Stimulated activated CD8-positive, alpha-beta memory T cell treated with anti-CD3 and anti-CD28 coated beads, Interleukin-15, amount 100 ng/mL, for 4 hours (primary cell): ENCODE data around the gene TCEAL5.
"Not testable (repeated sequence)": the region's sequence is repeated elsewhere in the genome, so short reads cannot be mapped to it uniquely, and the experiment has no call there.

Experiments
- DNase-seq, 2 donors: peaks; one replicate each; pipeline ENCODE4 v3.0.0-alpha.2; 2020; ENCODE audit warnings: low read depth in 2 of 2

The TCEAL5 gene

GRCh38 chrX:103276581-103277002 lies at the start of gene TCEAL5:
Gene TCEAL5, minus strand, starts transcription at chrX:103276750. Its CDS starts 2,187 bp downstream, at chrX:103274563.
- no peak for DNase-seq

DNA sequence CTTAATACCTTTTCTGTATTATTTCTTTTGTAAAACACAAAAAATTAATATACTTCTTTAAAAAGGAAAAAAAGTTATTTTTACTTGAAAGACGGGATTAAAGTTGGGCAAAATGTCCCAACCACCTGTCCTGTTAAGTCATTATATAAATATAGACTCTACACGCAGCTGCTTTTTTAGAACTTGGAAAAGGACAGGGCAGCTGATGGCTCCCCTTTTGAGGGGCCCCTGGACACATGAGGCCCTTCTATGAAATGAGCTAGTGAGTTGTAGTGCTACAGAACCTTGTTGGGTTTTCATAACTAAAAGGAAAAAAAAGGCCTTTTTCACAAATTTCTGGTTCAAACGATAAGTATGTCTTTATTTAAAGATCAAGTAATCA lies 34.8 kb upstream of the TCEAL5 start:
- DNase-seq = no peak

- peak; percentile 64 to 75 for DNase-seq
These were observed 34.2 kb upstream of the TCEAL5 start, which contains the start of gene BEX2 for GRCh38 chrX:103310555-103311398. Gene BEX2, minus strand, starts transcription at chrX:103310990. Its CDS starts 1,014 bp downstream, at chrX:103309976.

DNA sequence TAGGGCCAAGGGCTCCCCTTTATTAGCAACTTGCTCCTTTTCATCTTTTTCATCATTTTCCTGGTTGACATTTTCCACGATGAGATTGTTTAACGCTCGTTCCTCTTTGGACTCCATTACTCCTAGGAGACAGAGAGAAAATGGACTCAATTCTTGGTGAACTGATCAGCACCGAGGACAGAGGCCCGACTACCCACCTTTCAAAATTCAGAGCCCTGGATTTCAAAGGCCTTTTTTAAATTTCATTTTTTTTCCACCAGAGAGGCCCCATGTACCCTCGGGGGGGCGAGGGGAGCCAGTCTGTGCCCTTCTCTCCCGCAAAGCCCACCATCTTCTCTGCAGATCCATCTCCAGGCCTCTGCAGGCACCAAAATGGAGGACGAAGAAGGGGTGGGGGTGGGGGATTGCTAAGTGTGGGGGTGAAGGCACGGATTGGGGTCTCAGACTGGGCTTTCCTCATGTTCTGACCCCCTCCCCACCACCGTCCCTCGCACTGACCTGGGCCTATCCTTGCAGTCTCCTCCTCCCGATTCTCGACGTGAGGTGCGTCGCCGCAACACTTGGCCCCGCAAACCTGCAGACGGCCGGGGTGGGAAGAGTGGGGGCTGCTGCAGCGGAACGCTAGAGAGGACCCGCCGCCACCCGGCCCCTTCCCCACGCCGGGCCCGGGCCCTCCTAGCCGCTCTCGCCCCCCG lies 33.5 kb upstream of the TCEAL5 start:
- no peak for DNase-seq

DNA sequence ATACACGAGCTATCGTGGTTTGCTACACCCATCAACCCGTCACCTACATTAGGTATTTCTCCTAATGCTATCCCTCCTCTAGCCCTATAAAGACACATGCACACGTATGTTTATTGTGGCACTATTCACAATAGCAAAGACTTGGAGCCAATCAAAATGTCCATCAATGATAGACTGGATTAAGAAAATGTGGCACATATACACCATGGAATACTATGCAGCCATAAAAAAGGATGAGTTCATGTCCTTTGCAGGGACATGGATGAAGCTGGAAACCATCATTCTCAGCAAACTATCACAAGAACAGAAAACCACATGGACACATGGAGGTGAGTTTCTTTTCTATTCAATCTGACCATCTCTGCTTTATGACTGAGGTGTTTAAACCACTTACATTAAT lies 29.1 kb upstream of the TCEAL5 start:
- DNase-seq = not testable (repeated sequence)

DNA sequence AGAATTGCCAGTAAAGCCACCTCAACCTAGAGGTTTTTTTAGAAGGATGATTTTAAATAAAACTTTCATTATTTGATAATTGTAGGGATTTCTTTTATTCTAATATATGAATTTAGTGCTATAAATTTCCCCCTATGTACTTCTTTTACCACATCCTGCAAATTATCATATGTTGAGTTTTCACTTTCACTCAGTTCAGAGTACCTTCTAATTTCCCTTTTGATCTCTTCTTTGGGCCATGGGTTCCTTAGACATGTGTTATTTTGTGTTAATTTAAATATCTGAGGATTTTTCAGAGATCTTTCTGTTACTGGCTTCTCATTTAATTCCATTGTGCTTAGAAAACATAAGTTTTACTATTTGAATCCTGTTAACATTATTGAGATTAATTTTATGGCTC lies 28.2 kb upstream of the TCEAL5 start:
- no peak for DNase-seq

DNA sequence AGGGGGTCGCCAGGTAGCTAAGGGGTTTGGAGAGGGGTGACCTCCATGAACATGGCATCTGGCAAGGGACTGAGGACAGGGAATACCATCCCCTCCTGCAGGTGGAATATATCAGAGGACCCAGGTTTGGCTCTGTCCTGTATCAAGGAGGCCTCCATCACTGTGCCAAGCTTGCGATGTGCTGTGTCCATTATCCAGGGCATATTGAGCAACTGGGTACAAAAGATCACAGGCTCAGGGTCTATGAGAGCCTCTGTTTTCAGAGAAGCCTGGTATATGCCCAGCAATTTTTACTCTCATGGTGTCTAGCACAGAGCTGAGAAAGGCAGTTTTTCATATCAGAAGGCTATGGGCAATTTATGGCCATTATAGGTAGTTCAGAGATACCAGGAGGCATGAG lies 16.6 kb upstream of the TCEAL5 start:
- DNase-seq = no peak

GRCh38 chrX:103279624-103280023 lies 3.1 kb upstream of the TCEAL5 start:
- no peak for DNase-seq

GRCh38 chrX:103275947-103276567 lies 493 bp downstream of the TCEAL5 start:
- DNase-seq = no peak

GRCh38 chrX:103274284-103274683 lies 2.3 kb downstream of the TCEAL5 start:
- DNase-seq = no peak

DNA sequence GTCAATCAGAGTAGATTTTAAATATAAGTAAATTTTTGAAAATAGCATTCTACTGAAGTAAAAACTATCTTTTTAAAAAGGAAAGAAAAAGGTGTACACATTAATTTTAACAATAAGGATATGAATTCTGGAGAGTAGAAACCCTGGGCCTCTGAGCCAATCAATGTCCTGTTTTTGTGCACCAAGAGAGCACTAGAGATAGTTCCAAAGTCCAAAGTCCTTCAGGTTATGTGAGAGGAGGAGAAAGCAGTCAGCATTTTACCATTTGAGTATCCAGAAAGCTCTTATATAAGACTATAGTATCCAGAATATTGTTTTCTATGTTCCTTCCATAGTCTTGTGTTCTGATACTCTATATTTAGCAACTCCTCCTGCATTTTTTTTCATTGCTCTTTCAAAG lies 18.3 kb downstream of the TCEAL5 start:
- DNase-seq = no peak

- DNase-seq = no peak
These were observed 19.9 kb downstream of the TCEAL5 start for GRCh38 chrX:103256651-103257050.

DNA sequence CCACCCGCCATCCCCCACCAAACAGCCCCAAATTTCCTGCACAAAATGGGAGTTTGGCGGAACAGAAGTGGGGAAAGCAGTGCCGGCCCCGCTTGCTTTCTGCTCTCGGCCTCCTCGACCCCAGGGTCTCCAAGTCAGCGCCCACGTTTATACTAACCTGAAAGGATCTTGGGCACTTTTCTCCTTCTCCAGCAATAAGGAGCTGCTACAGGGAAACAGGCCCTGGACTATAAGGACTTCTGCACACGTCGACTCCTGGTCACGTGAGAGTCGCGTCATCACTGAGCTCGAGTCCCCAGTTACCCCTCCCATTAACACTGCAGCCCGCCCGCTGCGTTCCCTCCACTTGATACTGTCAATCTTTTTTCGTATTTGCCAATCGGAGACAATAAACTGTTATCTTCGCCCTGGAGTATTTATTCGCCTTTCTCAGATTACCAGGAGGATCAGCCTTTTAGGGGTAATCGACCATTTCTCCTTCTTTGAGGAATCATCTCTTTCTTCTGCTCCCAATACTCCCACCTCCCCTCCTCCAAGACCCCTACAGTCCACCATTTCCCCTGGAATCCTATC lies 21.5 kb downstream of the TCEAL5 start, which contains the start of gene TCEAL8:
Gene TCEAL8, minus strand, starts transcription at position 235 of the 573 bp plus-strand sequence. CDS start 1,176 bp downstream, outside the sequence.
- DNase-seq = peak; percentile 14 to 15

DNA sequence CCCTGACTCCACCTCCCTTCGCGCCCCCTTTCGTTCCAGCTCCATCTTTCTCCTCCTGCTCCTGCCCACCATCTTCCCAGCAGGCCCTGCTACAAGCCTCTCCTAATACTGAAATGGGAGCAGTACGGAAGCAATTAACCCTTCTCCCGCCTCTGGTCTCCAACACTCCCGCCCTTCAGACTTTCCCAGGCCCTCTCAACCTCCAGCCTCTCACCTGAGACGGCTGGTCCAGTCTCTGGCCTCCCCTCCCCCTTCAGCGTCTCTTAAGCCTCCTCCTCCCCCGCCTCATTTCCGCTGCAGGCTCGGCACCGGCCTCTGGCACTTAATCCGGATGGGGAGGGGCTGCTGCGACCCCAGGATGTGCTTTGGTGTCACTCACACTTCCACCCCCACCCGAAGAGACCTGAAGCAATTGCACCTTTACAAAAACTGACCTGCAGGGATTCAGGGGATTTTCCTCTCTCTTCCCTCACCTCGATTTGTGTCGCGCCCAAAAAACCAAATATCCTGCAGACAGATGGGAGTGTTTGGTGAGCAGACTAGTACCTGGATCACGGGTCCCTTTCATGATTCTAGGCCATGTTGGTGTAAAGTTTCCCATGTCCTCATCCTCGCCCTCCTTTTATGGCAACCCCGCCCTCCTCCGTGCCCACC lies 22.3 kb downstream of the TCEAL5 start:
- DNase-seq = no peak

DNA sequence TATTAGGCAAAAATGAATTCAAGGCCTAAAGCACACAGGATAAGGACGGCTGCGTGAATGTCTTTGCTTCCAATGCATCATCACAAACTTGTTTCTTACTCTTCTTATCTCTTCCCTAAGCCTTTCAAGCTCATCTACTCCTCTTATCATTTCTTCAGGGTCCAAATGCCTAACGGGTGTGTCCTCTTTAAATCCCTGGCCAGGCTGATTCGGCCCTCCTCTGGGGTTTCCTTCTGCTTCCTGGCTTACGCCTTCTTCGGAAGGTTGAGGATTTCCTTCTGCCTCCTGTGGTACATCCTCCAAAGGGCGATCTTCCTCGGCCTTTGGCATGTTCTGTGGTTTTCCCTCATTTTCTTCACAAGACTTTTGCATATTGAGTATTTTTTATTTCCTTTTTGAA lies 22.9 kb downstream of the TCEAL5 start:
- DNase-seq = no peak

- DNase-seq = no peak
These were observed 25.6 kb downstream of the TCEAL5 start for GRCh38 chrX:103250977-103251376.

GRCh38 chrX:103249805-103250204 lies 26.7 kb downstream of the TCEAL5 start:
- no peak for DNase-seq

DNA sequence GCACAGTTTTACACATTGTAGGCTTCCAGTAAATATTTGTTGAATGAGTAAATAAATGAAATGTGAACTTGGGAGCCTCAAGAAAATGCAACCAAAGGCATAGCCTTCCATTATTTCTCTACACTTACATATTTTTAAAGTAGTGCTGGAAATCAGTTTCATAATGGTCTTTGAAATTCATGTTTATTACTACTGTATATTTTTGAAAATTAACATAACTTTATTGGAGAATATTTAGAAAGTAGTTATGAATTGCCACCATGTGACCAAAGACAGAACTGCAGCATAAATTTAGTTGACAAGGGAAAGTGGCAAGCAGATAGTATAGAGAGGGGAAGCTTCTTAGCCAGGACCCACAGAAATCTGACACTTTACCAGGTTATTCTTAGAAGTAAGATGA lies 28.0 kb downstream of the TCEAL5 start:
- DNase-seq = no peak

DNA sequence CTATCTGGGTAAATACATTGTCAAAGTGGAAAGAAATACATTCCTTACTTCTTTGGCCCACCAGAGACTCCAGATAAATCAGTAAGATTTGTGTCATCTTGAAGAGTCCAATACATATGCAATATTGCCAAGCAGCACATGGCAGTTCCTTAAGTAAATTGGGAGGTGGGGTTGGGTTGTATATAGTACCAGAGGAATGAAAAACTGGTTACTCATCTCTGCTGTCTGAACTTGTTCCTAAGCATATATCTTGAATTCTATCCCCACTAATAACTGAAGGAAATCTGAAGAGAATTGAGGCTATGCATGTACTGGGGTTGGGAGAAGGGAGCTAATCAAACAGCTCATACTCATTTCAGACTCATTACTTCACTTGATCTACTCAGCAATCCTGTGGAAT lies 36.4 kb downstream of the TCEAL5 start:
- no peak for DNase-seq

GRCh38 chrX:103236296-103236695 lies 40.3 kb downstream of the TCEAL5 start:
- no peak for DNase-seq

GRCh38 chrX:103235608-103236007 lies 40.9 kb downstream of the TCEAL5 start:
- DNase-seq = not testable (repeated sequence)

DNA sequence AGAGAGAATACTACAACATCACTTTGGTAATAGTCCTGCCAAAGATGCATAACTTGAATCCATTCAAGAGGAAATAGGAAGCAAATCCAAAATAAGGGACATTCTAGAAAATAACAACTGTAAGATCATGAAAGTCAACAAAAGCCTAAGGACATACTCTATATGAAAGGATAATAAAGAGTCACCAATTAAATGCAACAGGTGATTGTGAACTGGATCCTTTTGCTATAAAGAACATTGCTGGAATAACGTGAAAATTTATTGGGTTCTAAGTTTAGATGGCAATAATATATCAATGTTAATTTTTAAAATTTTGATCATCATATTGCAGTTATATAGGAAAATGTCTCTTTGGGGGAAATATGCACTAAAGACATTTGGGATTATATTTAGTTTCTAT lies 41.7 kb downstream of the TCEAL5 start:
- DNase-seq = no peak
